MV-4-11 (cell line): ENCODE measurements around the gene PCDHGA7.
"Not testable (repeated sequence)": the region's sequence is repeated elsewhere in the genome, so short reads cannot be mapped to it uniquely, and the experiment has no call there.

Source experiments
- DNase-seq: peaks from one replicate; lab custom pipeline; 2025; lab: John Stamatoyannopoulos, UW

The PCDHGA7 gene

DNA sequence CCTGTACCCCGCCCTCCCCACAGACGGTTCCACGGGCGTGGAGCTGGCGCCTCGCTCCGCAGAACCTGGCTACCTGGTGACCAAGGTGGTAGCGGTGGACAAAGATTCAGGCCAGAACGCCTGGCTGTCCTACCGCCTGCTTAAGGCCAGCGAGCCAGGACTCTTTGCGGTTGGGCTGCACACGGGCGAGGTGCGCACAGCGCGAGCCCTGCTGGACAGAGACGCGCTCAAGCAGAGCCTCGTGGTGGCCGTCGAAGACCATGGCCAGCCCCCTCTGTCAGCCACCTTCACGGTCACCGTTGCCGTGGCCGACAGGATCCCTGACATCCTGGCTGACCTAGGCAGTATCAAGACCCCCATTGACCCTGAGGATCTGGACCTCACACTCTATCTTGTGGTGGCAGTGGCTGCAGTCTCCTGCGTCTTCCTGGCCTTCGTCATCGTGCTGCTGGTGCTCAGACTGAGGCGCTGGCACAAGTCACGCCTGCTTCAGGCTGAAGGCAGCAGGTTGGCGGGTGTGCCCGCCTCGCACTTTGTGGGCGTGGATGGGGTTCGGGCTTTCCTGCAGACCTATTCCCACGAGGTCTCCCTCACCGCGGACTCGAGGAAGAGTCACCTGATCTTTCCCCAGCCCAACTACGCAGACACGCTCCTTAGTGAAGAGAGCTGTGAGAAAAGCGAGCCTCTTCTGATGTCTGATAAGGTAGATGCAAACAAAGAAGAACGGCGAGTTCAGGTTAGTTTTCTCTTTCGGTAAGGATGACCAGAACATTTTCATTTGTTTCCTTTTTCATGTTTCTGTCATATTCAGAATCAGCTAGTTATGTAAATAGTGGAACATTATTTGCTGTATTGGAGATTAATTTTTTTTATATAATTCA lies 16.3 kb upstream of the PCDHGA7 start:
- no peak for DNase-seq

DNA sequence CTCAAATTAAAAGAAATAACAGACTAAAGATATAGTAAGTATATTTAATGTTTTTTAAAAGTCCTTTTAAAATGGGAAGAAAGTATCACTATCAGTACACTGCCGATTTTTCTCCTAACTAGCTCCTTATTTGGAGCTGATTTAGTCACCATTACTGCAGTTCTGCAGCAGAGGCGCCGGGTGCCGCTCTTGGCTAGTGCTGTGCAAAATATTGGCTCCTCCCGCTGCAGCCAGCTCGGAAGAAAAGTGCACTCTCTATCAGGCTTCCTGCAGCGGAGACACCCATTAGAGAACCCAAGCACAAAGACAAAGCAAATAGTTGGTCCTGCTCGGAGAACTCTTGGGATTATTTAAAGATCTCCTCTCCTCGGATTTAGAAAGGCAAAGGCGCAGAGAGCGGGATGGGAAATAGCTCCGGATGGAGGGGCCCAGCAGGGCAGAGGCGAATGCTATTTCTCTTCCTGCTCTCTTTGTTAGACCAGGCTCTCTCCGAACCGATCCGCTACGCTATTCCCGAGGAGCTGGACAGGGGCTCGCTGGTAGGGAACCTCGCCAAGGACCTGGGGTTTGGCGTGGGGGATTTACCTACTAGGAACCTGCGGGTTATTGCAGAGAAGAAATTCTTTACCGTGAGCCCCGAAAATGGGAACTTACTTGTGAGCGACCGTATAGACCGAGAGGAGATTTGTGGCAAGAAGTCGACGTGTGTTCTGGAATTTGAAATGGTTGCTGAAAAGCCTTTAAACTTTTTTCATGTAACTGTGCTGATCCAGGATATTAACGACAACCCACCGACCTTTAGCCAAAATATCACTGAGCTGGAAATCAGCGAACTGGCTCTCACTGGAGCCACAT lies 12.3 kb upstream of the PCDHGA7 start, which contains the start of gene PCDHGB3:
TSS of gene PCDHGB3 (plus strand) at position 249 of the 855 bp plus-strand sequence. CDS start at position 402, 153 bp downstream.
- DNase-seq: no peak

DNA sequence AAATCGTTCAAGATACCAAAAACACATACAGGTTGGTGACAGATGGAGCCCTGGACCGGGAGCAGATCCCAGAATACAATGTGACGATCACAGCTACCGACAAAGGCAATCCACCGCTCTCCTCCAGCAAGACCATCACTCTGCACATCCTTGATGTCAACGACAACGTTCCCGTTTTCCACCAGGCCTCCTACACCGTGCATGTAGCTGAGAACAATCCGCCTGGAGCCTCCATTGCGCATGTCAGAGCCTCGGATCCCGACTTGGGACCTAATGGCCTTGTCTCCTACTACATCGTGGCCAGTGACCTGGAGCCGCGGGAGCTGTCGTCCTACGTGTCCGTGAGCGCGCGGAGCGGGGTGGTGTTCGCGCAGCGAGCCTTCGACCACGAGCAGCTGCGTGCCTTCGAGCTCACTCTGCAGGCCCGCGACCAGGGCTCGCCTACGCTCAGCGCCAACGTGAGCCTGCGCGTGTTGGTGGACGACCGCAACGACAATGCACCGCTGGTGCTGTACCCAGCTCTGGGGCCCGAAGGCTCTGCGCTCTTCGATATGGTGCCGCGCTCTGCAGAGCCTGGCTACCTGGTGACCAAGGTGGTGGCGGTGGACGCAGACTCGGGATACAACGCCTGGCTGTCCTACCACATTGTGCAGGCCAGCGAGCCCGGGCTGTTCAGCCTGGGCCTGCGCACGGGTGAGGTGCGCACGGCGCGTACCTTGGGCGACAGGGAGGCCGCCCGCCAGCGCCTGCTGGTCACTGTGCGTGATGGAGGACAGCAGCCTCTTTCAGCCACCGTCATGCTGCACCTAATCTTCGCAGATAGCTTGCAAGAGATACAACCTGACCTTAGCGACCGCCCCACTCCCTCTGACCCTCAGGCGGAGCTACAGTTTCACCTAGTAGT lies 10.7 kb upstream of the PCDHGA7 start:
- DNase-seq: no peak

DNA sequence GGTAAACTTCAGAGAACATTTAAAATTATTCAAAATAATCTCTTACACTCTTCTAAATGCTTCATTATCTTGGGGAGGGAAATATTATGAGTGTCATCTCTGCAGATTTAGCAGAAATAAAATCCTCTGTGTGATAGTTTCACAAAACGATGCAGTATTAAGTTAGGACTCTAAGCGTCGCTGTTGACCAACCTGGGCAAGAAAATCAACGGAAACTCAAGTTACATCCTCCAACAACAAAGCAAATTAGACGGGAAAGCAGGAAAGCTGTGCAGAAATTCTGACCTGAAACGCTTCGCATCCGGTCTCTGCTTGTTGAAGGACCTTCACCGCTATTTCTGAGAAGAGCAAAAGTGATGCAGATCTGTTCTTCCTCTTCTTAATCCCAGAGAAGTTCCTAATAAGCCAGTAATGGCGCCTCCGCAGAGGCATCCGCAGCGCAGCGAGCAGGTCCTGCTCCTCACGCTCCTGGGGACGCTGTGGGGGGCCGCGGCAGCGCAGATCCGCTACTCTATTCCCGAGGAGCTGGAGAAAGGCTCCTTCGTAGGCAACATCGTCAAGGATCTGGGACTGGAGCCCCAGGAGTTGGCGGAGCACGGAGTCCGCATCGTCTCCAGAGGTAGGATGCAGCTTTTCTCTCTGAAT lies 8.7 kb upstream of the PCDHGA7 start, which contains the start of gene PCDHGA6:
TSS of gene PCDHGA6 (plus strand) at position 219 of the 645 bp plus-strand sequence. CDS start at position 412, 193 bp downstream.
- no peak for DNase-seq

DNA sequence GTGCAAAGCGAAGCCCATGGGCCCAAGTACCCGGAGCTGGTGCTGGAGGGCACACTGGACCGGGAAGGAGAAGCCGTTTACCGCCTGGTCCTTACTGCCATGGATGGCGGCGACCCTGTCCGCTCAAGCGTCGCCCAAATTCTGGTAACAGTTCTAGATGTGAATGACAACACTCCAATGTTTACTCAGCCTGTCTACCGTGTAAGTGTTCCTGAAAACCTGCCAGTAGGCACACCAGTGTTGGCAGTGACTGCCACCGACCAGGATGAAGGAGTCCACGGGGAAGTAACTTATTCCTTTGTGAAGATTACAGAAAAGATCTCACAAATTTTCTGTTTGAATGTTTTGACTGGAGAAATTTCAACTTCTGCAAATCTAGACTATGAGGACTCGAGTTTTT lies 7.9 kb upstream of the PCDHGA7 start:
- no peak for DNase-seq

DNA sequence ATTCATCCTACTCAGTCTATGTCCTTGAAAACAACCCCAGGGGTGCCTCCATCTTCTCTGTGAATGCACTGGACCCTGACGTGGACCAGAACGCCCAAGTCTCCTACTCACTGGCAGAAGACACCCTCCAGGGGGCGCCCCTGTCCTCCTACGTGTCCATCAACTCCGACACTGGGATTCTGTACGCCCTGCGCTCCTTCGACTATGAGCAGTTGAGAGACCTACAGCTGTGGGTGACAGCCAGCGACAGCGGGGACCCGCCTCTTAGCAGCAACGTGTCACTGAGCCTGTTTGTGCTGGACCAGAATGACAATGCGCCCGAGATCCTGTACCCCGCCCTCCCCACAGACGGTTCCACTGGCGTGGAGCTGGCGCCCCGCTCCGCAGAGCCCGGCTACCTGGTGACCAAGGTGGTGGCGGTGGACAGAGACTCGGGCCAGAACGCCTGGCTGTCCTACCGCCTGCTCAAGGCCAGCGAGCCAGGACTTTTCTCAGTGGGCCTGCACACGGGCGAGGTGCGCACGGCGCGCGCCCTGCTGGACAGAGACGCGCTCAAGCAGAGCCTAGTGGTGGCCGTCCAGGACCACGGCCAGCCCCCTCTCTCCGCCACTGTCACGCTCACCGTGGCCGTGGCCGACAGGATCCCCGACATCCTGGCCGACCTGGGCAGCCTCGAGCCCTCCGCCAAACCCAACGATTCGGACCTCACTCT lies 6.9 kb upstream of the PCDHGA7 start:
- not testable (repeated sequence) for DNase-seq

DNA sequence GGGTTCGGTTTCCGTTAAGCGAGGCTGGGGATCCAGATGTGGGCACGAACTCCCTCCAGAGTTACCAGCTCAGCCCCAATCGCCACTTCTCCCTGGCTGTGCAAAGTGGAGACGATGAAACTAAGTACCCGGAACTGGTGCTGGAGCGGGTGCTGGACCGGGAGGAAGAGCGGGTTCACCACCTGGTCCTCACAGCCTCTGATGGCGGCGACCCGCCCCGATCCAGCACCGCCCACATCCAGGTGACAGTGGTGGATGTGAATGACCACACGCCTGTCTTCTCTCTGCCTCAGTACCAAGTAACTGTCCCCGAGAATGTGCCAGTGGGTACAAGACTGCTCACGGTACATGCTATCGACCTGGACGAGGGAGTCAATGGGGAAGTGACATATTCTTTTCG lies 803 bp downstream of the PCDHGA7 start:
- DNase-seq: no peak

DNA sequence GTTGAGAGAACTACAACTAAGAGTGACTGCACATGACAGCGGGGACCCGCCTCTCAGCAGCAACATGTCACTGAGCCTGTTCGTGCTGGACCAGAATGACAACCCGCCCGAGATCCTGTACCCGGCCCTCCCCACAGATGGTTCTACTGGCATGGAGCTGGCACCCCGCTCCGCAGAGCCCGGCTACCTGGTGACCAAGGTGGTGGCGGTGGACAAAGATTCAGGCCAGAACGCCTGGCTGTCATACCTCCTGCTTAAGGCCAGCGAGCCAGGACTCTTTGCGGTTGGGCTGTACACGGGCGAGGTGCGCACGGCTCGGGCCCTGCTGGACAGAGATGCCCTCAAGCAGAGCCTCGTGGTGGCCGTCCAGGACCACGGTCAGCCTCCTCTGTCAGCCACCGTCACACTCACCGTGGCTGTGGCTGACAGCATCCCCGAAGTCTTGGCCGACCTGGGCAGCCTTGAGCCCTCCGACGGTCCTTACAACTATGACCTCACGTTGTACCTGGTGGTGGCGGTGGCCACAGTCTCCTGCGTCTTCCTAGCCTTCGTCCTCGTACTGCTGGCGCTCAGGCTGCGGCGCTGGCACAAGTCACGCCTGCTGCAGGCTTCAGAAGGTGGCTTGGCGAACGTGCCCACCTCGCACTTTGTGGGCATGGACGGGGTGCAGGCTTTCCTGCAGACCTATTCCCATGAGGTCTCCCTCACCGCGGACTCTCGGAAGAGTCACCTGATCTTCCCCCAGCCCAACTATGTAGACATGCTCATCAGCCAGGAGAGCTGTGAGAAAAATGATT lies 2.1 kb downstream of the PCDHGA7 start:
- DNase-seq: no peak

DNA sequence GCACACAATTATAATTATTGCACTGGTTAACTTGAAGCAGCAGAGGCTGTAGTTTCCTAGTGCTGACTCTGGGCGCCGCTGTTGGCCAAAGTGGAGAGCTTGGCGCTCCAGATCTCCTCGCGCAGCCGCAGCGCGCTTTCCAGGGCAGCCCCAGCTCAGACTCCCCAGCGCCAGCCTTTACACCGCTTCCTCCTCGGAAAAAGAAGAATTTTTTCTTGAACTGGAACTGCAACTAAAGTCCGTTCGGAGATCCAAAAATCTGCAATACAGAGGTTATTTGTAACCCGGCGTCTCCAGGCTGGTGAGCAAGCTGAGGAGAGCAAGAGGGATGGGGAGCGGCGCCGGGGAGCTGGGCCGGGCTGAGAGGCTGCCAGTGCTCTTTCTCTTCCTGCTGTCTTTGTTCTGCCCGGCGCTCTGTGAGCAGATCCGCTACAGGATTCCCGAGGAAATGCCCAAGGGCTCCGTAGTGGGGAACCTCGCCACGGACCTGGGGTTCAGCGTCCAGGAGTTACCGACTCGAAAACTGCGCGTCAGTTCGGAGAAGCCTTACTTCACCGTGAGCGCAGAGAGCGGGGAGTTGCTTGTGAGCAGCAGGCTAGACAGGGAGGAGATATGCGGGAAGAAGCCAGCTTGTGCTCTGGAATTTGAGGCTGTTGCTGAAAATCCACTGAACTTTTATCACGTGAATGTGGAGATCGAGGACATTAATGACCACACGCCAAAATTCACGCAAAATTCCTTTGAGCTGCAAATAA lies 5.2 kb downstream of the PCDHGA7 start, which contains the start of gene PCDHGB4:
TSS of gene PCDHGB4 (plus strand) at position 142 of the 755 bp plus-strand sequence. CDS start at position 329, 187 bp downstream.
- DNase-seq: not testable (repeated sequence)

DNA sequence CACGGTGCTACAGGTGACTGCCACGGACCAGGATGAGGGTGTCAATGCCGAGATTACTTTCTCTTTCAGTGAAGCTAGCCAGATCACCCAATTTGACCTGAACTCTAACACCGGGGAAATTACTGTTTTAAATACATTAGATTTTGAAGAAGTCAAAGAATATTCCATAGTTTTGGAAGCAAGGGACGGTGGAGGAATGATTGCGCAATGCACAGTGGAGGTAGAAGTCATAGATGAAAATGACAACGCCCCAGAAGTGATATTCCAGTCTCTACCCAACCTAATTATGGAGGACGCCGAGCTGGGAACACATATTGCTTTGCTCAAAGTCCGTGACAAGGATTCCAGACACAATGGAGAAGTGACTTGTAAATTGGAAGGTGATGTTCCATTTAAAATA lies 6.1 kb downstream of the PCDHGA7 start:
- DNase-seq: no peak

DNA sequence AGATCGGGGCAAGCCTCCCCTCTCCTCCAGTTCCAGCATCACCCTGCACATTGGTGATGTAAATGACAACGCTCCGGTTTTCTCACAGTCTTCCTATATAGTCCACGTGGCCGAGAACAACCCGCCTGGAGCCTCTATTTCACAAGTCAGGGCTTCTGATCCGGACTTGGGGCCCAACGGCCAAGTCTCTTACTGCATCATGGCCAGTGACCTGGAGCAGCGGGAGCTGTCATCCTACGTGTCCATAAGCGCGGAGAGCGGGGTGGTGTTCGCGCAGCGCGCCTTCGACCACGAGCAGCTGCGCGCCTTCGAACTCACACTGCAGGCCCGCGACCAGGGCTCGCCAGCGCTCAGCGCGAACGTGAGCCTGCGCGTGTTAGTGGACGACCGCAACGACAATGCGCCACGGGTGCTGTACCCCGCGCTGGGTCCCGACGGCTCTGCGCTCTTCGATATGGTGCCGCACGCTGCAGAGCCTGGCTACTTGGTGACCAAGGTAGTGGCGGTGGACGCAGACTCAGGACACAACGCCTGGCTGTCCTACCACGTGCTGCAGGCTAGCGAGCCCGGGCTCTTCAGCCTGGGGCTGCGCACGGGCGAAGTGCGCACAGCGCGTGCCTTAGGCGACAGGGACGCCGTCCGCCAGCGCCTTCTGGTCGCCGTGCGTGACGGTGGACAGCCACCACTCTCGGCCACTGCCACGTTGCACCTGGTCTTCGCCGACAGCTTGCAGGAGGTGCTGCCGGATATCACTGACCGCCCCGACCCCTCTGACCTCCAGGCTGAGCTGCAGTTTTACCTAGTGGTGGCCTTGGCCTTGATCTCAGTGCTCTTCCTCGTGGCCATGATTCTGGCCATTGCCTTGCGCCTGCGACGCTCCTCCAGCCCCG lies 6.9 kb downstream of the PCDHGA7 start:
- no peak for DNase-seq

DNA sequence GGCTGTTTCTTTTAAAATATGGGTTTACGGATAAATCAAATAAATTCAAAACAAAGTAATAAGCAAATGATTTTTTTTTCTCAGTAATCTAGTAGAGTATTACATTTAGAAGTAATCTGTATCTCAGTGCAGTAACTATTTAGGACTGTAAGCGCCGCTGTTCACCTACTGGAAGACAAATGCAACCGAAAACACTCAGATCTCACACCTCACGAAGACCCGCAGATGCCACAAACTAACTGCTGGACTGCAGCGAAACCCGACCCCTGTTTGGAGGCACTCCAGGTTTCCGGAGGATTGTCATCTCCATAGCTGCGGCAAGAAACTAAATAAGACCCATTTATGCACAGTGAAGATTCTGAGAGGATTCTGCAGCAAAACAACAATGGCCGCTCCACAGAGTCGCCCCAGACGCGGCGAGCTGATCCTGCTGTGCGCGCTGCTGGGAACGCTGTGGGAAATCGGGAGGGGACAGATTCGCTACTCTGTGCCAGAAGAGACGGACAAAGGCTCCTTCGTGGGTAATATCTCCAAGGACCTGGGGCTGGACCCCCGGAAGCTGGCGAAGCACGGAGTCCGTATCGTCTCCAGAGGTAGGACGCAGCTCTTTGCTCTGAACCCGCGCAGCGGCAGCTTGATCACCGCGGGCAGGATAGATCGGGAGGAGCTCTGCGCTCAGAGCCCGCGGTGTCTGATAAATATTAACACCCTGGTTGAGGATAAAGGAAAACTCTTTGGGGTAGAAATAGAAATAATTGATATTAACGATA lies 10.1 kb downstream of the PCDHGA7 start, which contains the start of gene PCDHGA8:
TSS of gene PCDHGA8 (plus strand) at position 205 of the 770 bp plus-strand sequence. CDS start at position 386, 181 bp downstream.
- DNase-seq: no peak

DNA sequence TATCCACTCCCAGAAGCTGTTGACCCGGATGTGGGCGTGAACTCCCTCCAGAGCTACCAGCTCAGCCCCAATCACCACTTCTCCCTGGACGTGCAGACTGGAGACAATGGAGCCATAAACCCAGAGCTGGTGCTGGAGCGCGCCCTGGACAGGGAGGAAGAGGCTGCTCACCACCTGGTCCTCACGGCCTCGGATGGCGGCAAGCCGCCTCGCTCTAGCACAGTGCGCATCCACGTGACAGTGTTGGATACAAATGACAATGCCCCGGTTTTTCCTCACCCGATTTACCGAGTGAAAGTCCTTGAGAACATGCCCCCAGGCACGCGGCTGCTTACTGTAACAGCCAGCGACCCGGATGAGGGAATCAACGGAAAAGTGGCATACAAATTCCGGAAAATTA lies 10.7 kb downstream of the PCDHGA7 start:
- no peak for DNase-seq

DNA sequence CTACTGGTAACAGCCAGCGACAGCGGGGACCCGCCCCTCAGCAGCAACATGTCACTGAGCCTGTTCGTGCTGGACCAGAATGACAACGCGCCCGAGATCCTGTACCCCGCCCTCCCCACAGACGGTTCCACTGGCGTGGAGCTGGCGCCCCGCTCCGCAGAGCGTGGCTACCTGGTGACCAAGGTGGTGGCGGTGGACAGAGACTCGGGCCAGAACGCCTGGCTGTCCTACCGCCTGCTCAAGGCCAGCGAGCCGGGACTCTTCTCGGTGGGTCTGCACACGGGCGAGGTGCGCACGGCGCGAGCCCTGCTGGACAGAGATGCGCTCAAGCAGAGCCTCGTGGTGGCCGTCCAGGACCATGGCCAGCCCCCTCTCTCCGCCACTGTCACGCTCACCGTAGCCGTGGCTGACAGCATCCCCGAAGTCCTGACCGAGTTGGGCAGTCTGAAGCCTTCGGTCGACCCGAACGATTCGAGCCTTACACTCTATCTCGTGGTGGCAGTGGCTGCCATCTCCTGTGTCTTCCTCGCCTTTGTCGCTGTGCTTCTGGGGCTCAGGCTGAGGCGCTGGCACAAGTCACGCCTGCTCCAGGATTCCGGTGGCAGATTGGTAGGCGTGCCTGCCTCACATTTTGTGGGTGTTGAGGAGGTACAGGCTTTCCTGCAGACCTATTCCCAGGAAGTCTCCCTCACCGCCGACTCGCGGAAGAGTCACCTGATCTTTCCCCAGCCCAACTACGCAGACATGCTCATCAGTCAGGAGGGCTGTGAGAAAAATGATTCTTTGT lies 12.1 kb downstream of the PCDHGA7 start:
- not testable (repeated sequence) for DNase-seq

DNA sequence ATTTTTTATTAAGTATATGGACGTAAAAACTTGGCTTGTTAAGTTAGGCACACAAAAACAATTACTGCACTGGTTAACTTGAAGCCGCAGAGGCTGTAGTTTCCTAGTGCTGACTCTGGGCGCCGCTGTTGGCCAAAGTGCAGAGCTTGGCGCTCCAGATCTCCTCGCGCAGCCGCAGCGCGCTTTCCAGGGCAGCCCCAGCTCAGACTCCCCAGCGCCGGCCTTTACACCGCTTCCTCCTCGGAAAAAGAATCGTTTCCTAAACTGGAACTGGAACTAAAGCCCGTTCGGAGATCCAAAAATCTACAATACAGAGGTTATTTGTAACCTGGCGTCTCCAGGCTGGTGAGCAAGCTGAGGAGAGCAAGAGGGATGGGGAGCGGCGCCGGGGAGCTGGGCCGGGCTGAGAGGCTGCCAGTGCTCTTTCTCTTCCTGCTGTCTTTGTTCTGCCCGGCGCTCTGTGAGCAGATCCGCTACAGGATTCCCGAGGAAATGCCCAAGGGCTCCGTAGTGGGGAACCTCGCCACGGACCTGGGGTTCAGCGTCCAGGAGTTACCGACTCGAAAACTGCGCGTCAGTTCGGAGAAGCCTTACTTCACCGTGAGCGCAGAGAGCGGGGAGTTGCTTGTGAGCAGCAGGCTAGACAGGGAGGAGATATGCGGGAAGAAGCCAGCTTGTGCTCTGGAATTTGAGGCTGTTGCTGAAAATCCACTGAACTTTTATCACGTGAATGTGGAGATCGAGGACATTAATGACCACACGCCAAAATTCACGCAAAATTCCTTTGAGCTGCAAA lies 15.4 kb downstream of the PCDHGA7 start, which contains the start of gene PCDHGB5:
TSS of gene PCDHGB5 (plus strand) at position 192 of the 796 bp plus-strand sequence. CDS start at position 373, 181 bp downstream.
- not testable (repeated sequence) for DNase-seq
